ENCODE results near the gene LMAN2. TPM values are rescaled to one million over a fixed set of nuclear protein-coding genes. Genes with fewer than 3 reads are reported as not detected.

Gene LMAN2
- total RNA-seq, 1 donor from 2014 or later = 252 TPM

GRCh38 chr5:177290816-177291596, 60.5 kb downstream of the LMAN2 start:
- DNase-seq (ENCODE audit: low read depth) = no peak
- no peak for TF ChIP-seq CTCF (conservative IDR thresholded peaks at IDR 0.05; ENCODE audit: low read depth, low read length)
- H3K4me3 ChIP-seq (ENCODE audit: low read depth, low read length) = no peak overlapping the region

- no peak for DNase-seq (ENCODE audit: low read depth)
- no peak for TF ChIP-seq CTCF (conservative IDR thresholded peaks at IDR 0.05; ENCODE audit: low read depth, low read length)
Measured at GRCh38 chr5:177288191-177288590, 63.3 kb downstream of the LMAN2 start.

More at GRCh38 chr5:177288191-177288590, 63.3 kb downstream of the LMAN2 start:
- H3K4me3 ChIP-seq (ENCODE audit: low read depth, low read length) = no peak overlapping the region

Other genes starting within 250 kb of the LMAN2 start
- 27.2 and 30.6 TPM in 2 replicates for gene NSD1, start 217.9 kb downstream of the LMAN2 start, total RNA-seq
- 16.7 and 22.4 TPM in 2 replicates for gene RAB24, start 47.9 kb downstream of the LMAN2 start, total RNA-seq
- gene PRELID1, start 47.9 kb downstream of the LMAN2 start, total RNA-seq = 150 and 273 TPM in 2 replicates
- gene MXD3, start 39.8 kb downstream of the LMAN2 start, total RNA-seq = 41.9 and 42.7 TPM in 2 replicates
- 17.1 and 19.6 TPM in 2 replicates for gene RGS14, start 6.3 kb upstream of the LMAN2 start, total RNA-seq
- gene SLC34A1, start 32.8 kb upstream of the LMAN2 start, total RNA-seq = not detected in 2 replicates
- gene PFN3, start 49.0 kb upstream of the LMAN2 start, total RNA-seq = not detected in 2 replicates
- 9.2 and 12.9 TPM in 2 replicates for gene F12, start 57.9 kb upstream of the LMAN2 start, total RNA-seq
- 66.5 and 95.8 TPM in 2 replicates for gene GRK6, start 75.0 kb upstream of the LMAN2 start, total RNA-seq
- gene PRR7, start 95.1 kb upstream of the LMAN2 start, total RNA-seq = 28.4 and 30.9 TPM in 2 replicates
- 430 and 471 TPM in 2 replicates for gene DBN1, start 122.0 kb upstream of the LMAN2 start, total RNA-seq
- gene PDLIM7, start 145.9 kb upstream of the LMAN2 start, total RNA-seq = 286 and 420 TPM in 2 replicates
- 0.36 and 1.5 TPM in 2 replicates for gene DOK3, start 158.2 kb upstream of the LMAN2 start, total RNA-seq
- gene DDX41, start 165.3 kb upstream of the LMAN2 start, total RNA-seq = 162 and 174 TPM in 2 replicates
- 22.4 and 36.4 TPM in 2 replicates for gene FAM193B, start 202.9 kb upstream of the LMAN2 start, total RNA-seq
- gene TMED9, start 240.5 kb upstream of the LMAN2 start, total RNA-seq = 92.0 and 102 TPM in 2 replicates
- 31.5 and 36.8 TPM in 2 replicates for gene B4GALT7, start 248.5 kb upstream of the LMAN2 start, total RNA-seq

All from epithelial cell of proximal tubule (primary cell).